SHP77 (cell line): ENCODE measurements around the gene GOSR2.
"Not testable (repeated sequence)": the region's sequence is repeated elsewhere in the genome, so short reads cannot be mapped to it uniquely, and the experiment has no call there.

Experiments
- DNase-seq, 2 experiments: peaks; one replicate each; lab custom pipeline; 2025; lab: John Stamatoyannopoulos, UW

GOSR2 gene

DNA sequence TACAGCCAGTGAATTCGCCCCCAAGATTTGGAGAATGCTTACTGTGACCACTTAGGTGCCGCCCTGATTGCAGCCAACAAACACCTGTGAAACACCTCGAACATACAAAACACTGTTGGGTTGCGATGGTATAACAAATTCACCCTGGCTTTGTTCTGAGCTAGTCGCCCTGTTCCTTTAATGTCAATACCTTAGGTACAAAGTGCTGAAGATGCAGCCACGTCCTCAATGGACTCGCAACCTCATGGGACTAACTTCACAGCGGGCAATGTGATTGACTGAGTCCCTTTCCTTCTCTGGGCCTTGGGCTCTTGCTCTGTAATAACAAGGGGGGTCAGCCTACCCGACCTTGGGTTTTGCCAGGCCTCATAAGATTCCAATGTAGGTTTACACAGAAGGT is 28.9 kb upstream of the GOSR2 start:
- no peak for DNase-seq

DNA sequence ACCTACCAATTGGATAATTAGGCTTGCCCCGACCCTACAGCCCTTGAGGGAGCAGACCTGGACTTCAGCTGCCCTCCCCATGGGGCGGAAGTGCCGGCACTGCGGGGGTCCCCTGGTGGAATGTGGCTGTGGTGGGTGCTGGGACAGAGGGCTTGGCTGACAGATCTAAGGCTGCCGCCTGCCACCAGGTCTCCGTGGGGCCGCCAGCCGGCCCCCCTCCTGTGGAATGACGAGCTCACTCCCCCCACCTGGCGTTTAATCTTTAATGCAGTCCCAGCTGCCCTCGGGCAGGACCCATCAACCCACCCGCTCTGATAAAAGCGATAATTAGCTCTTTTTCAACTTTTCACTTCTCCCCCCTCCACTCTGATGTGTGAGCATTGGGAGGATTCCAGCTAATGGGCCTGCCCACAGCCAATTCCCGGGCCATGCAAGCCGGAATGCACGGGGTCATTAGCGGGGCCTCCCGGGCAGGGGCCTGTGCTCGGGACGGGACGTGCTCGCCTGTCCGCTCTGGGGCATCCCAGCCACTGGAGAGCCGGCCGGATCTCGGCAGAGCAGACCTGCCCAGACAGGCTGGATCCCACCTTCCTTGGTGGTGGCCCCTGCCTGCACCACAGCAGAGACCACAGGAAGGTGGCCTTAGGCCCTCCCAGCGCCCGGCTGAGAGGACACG is 28.3 kb upstream of the GOSR2 start:
- no peak for DNase-seq

DNA sequence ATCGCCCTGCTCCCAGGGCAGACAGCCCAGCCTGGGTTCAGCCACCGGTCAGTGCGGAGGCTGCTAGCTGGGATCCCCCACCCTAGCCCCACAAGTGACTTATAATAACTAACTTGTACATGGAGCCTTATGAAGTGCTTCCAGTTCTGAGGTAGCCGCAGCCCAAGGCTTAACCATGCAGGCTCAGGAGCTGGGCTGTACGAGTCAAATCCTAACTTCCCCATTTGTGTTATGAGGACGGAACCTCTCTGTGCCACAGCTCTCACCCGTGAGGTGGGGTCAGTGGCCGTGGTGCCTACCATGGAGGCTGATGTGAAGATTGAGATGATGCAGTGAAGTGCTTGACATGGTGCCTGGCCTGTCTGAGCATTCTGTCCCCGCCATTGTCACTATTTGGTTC is 27.8 kb upstream of the GOSR2 start:
- DNase-seq: no peak

DNA sequence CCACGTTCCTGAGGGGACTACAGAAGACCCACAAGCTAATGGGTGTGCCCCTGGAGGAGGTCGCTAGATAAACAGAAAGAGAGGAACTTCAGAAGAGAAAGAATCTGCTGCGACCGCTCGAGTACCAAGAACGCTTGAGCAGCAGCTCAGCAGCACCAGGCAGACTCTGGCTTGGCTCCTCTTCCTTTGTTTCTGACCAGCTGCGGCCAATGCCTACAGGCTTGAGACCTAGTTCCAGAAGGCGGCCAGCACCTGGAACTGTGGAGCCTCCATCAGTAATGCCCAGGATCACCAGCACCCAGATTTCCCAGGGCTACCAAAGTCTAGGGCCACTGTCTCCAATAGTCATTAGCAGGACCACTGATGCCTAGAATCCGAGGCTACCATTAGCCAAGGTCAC is 26.0 kb upstream of the GOSR2 start:
- DNase-seq: no peak

DNA sequence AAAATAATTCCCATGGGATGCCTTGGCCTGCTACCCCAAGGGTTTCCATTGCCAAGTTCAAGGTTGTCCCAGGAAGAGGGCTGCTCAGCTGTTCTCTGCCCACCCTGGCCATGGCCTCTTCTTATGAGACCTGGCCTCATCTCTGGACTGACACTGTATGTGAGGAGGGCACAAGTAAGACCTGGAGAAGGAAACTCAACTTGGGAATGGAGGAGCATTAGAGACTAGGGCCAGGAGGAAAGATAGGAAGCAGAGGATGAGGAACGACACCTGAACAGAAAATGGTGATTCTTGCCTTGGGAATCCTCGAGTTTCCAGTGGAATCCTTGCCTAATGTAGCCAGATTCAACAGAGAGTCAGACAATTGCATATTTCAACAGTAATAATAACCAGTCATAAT is 24.6 kb upstream of the GOSR2 start:
- no peak for DNase-seq

DNA sequence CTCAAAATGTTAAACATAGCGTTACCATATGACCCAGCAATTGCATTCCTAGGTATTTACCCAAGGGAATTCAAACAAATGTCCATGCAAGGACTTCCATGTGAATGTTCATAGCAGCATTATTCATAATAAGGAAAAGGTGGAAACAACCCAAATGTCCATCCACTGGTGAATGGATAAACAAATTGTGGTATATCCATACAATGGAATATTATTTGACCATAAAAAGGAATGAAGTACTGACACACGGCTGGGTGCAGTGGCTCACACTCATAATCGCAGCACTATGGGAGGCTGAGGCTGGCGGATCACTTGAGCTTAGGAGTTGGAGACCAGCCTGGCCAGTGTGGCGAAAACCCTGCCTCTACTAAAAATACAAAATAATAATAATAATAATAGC is 24.1 kb upstream of the GOSR2 start:
- DNase-seq: no peak

DNA sequence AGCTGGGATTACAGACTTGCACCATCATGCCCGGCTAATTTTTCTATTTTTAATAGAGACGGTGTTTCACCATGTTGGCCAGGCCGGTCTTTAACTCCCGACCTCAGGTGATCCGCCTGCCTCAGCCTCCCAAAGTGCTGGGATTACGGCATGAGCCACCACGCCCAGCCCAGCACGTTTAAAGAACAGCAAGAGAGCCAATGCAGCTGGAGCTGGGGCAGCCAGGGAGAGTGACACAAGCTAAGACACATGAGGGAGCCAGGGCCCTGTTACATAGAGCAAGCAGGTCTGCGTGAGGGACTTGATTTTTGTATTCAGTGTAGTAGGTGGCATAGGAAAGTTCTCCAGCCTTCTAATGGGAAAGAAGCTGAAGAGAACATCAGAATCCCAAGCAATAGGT is 21.7 kb upstream of the GOSR2 start:
- no peak for DNase-seq

DNA sequence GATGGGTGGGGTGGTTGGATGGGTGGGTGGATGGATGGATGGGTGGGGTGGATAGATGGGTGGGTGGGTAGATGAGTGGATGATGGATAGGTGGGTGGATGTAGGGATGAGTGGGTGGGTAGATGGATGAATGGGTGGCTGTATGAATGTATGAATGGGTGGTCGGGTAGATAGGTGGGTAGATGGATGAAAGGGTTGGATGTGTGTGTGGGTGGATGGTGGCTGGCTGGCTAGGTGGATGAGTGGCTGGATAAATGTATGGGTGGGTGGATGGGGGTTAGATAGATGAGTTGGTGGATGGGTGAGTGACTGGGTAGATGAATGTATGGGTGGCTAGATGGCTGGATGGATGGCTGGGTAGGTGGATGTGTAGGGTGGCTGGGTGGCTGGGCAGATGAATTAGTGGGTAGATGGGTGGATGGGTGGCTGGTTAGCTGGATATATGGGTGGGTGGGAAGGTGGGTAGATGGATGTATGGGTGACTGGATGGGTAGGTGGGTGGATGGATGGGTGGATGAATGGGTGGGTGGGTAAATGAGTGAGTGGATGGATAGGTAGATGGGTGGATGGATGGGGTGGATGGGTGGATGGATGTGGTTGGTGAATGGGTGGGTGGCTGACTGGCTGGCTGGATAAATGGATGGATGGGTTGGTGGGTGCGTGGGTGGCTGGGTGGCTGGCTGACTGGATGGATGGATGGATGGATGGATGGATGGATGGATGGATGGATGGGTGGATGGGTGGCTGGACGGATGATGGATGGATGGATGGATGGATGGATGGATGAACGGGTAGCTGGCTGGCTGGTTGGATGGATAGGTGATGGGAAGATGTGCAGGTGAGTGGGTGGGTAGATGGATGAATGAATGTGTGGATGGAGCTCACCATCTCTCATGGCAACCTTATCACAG is 18.9 kb upstream of the GOSR2 start:
- DNase-seq: no peak

DNA sequence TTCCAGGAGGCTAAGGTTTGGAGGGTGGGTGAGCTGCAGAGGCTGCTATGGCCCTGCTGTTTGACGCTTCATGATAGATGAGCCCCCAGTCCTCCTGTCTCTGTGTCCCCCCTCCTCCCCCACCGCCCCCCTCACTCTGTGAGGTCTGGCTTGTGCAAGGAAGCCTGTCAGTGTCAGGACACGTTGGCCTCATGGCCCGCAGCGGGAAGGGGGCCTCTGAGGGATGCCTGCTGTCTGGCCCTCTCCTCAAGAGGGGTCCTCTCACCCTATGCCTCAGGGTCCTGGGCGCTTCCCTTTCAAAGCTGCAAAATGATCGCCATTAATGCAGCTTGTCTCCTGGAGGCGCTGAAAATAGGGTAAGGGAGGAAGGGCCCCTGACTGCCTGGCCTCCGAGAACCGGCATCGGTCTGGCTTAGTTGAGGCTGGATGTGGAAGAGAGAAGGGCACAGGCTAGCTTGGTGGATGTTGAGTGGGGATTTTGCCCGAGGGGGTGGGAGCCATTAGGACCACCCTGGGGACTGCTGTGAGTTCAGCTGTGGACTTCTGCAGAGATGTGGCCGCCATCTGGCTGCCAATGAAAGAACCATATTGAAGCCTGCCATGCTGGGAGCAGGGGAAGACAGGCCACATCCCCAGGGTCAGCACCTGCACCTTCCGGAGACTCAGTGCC is 14.8 kb upstream of the GOSR2 start:
- no peak for DNase-seq

DNA sequence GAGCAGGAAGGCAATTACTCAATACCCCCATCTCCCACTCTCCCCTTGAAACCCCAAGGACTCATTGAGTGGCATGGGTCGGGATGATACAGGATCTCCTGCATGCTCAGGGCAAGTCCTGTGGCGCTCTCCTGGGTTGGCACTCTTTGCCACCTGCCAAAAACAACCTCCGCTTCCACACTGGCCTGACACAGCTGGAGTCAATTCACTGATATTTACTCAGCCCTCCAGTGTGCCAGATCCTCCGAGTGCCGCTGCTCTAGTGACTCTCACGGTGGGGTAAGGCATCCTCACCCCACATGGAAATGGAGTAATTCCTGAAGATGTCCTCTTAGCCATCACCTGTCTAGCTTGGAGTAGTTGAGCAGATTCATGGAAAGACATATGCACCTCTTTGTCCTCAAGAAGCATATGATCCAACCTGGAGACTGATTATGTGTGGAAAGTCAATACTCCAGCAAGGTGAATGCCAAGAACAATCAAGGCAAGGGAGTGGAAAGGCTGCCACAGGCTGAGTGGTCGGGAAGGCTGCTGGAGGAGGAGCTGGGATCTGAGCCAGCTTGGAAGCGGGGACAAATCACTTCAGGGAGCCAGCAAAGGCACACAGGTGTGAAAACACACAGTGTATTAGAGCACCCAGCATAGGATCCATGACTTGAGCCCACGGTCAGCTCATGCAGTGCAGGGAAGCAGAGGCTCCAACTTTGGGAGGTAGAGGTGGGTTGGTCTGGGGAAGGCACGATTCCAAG is 12.6 kb upstream of the GOSR2 start:
- DNase-seq: peak; percentile 33 to 56

DNA sequence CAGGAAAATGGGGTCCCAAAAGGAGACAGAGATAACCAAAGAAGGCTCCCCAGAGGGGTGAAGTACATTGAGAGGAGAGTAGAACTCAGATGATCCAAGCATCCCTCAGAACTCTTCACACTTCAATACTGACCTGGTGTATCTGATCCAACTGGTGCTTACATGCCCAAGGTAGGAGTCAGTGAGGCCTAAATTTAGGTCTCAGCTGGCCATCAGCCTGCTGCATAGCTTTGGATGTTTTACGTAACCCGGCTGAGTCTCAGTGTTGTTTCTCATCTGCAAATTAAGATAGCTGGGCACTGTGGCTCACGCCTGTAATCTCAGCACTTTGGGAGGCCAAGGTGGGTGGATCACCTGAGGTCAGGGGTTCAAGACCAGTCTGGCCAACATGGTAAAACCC is 11.6 kb upstream of the GOSR2 start:
- no peak for DNase-seq

DNA sequence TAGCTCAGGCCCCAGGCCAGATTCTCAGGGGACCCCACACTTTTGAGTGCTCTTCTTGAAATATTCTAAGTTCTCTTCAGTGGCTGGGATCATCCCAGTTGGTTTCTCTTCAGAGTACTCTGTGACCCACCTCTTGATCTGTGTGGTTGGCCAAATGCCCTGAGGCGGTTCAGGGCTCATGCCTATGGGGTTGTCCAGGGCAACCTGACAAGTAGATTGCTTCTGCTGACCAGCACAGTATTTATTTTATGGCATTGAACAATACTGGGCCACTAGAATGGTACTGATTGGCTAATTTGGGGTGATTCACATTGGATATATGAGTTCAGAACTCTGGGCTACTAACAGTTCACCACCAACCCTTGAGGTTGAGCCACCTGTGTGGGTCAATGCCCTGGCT is 7.4 kb upstream of the GOSR2 start:
- DNase-seq: no peak

DNA sequence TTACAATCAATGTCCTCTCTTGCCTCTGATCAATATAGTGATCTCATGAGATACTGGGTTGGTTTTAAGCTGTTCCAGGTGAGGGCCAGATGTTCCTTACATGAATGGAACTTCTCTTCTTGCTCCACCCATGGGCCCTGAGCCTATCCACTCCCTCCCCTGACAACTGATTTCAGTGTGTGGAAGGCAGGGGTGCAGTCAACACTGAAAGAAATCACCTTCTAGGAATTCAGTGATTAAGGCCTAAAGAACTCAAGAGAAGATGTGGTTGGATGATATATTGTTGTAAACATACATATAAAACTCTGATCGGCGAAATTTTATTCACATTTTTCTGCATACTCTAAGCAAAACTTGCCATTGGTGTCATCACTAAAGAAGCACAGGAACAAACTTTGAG is 6.7 kb upstream of the GOSR2 start:
- DNase-seq: no peak

DNA sequence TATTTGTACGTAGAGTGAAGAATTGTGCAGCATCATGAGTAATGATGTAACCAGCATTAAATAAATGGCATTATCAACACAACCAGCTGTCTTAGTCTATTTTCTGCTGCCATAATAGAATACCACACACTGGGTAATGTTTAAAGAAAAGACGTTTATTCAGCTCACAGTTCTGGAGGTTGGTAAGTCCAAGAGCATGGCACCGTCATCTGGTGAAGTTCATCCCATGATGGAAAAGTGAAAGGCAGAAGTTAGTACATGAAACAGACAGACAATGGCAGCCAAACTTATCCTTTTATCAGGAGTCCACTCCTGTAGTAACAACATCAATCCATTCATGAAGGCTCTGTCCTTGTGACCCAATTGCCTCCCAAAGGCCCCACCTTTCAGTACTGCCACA is 6.3 kb upstream of the GOSR2 start:
- no peak for DNase-seq

DNA sequence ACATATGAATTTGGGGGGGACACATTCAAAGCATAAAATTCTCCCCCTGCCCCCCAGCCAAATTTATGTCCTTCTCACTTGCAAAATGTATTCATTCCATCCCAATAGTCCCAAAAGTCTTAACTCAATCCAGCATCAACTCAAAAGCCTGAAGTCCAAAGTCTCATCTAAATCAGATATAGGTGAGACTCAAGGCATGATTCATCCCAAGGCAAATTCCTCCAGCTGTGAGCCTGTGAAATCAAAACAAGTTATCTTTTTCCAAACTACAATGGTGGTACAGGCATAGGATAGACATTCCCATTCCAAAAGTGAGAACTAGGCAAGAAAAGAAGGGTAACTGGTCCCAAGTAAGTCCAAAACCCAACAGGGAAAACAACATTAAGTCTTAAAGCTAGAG is 5.9 kb upstream of the GOSR2 start:
- DNase-seq: no peak

DNA sequence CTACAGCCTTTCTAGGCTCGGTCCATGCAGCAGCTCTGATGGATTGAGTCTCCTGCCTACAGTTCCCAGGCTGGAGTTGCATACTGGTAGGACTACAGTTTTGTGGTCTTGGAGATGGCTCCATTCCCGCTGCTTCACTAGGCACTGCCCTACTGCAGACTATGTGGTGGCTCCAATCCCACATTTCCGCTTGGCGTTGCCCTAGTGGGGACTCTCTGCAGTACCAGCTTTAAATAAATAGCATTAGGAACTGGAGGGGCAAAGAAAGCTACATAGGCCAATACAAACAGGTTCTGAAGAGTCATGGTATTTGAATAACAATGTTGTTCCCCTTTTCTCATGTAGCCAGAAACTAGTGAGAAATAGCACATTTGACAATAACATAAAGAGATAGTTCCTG is 5.4 kb upstream of the GOSR2 start:
- no peak for DNase-seq

DNA sequence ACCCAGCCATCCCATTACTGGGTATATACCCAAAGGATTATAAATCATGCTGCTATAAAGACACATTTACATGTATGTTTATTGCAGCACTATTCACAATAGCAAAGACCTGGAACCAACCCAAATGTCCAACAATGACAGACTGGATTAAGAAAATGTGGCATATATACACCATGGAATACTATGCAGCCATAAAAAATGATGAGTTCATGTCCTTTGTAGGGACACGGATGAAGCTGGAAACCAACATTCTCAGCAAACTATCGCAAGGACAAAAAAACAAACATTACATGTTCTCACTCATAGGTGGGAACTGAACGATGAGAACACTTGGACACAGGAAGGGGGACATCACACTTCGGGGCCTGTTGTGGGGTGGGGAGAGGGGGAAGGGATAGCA is 998 bp upstream of the GOSR2 start:
- not testable (repeated sequence) for DNase-seq

DNA sequence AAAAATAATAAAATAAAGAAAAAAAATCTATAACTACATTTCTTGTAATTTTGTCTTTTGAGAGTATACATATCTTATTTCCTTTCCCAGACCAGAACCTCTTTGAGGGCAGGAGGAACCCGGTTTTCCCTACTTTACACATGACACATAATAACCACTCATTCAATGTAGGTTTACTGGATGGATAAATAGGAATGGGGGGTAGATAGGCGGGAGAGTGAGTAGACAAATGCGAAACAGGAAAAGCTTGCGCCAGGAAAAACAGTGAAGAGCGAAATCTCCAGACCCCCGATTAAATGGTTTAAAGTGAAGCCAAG is 515 bp upstream of the GOSR2 start:
- DNase-seq: no peak

DNA sequence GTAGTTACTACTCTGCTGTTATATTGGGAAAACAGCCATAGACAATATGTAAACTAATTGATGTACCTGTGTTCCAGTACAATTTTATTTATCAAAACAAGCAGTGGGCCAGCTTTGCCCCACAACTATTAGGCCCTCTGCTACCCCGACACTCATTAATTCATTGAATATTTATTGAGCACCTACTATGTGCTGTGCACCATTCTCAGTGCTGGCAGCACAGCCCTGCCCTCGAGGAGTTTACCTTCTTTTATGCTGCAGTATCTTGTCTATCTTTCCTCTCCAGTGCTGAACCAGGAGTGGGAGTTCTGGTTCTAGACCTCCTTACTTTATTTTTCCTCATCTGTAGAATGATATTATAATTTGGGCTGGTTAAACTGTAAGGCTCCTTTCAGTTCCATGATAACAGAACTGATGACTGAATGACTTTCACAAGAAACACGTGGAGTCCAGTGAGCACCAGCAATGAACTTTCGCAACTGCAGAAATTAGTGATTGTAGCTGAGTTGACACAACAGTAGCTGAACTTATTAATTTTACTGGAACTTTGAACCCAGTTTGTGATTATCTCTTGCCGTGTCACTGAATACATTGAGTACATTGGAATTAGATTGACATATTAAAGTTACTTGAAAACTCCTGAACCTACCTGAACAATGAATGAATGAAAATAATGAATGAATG is 2.4 kb downstream of the GOSR2 start:
- DNase-seq: no peak

DNA sequence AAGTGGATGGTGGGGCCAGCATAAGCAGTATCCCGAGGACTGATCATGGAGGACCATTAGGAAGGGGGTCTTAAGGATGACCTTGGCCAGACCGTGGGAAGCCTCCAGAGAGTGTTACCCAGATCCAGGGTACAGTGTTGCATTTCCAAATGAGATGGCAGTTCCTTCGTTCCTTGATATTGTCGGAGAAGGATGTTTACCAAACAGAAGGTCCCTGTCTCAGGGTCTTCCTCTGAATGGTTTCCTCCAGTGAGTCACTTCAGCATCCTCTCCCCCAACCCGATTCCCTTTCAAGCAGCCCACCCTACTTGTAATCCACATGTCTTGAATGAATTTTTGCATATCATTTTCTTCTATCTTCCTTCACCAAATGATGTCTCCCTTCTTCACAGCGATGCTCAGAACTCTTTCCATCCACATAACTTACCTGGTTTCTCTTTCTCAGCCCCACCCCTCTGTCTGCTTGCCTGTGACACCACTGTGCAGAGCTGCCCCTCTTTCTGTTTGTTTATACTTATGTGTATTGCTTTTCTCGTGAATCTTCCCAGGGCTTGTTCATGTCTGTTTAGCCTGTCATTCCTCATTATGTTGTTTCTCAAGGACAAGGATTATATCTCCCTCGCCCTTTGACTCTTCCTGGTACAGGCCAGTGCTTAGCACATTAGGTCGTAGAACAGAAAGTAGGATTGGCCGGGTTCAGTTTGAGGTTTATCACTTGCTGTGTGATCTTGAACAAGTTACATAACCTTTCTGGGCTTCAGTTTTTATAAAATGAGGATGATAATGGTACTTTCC is 5.7 kb downstream of the GOSR2 start:
- DNase-seq: no peak

DNA sequence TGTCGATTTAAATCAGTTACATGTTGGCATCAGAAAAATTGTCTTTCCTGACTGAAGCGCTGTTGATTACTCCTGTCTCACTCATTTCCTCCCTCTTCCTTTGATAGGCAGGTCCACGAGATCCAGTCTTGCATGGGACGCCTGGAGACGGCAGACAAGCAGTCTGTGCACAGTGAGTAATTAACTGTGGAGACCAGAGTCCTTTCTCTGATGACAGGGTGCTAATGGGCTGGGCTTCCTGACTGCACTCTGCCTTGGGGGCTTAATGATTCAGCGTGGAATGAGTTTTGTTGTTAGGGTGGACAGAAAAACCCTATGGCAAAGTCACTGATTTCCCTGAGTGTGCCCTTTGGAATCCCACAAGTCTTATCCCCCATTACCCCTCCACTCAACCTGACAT is 6.5 kb downstream of the GOSR2 start:
- no peak for DNase-seq
